Neural progenitor cell (in vitro differentiated cells): ENCODE data around the gene MTCL1. TPM values are rescaled to one million over a fixed set of nuclear protein-coding genes. Genes with fewer than 3 reads are reported as not detected.

Experiments used
- DNase-seq: peaks from one replicate; pipeline ENCODE4 v3.0.0-alpha.2; 2016; ENCODE audit warnings: low spot score
- H2AFZ ChIP-seq: fragments of 200-600 bp; sonication (generic); replicated peaks from 2 replicates; pipeline ENCODE4 v1.6.1; 2016; ENCODE audit warnings: antibody characterized with exemption
- H3F3A ChIP-seq: fragments of 200-600 bp; sonication (generic); 2 replicates; pipeline ENCODE4 v1.6.1; 2016; ENCODE audit warnings: antibody characterized with exemption, low read depth
- H3K27ac ChIP-seq: fragments of 200-600 bp; sonication (generic); 2 replicates; pipeline ENCODE4 v1.5.1; 2016; ENCODE audit warnings: mild to moderate bottlenecking
- H3K27me3 ChIP-seq: fragments of 200-600 bp; sonication (generic); 2 replicates; pipeline ENCODE4 v1.6.1; 2016; ENCODE audit warnings: mild to moderate bottlenecking, moderate library complexity
- H3K36me3 ChIP-seq: fragments of 200-600 bp; sonication (generic); 2 replicates; pipeline ENCODE4 v1.5.1; 2016
- H3K4me1 ChIP-seq: fragments of 200-600 bp; sonication (generic); 2 replicates; pipeline ENCODE4 v1.6.1; 2016; ENCODE audit warnings: mixed run types
- H3K4me2 ChIP-seq: fragments of 200-600 bp; sonication (generic); 2 replicates; pipeline ENCODE4 v1.6.1; 2016
- H3K4me3 ChIP-seq: fragments of 200-600 bp; sonication (generic); 2 replicates; pipeline ENCODE4 v1.5.1; 2016
- H3K79me2 ChIP-seq: fragments of 200-600 bp; sonication (generic); 2 replicates; pipeline ENCODE4 v1.6.1; 2016; ENCODE audit warnings: low read depth
- H3K9ac ChIP-seq: fragments of 200-600 bp; sonication (generic); 2 replicates; pipeline ENCODE4 v1.6.1; 2016
- H3K9me3 ChIP-seq: fragments of 200-600 bp; sonication (generic); 2 replicates; pipeline ENCODE4 v1.5.1; 2016; ENCODE audit warnings: low read depth
- H4K20me1 ChIP-seq: fragments of 200-600 bp; sonication (generic); 2 replicates; pipeline ENCODE4 v1.6.1; 2016; ENCODE audit warnings: low read depth
- H3K27ac Mint-ChIP-seq: 3 replicates; pipeline ENCODE4 v1.8.0; 2021; ENCODE audit warnings: mixed read lengths
- H3K27me3 Mint-ChIP-seq: 2 replicates; pipeline ENCODE4 v1.8.0; 2022; ENCODE audit warnings: low read depth, mild to moderate bottlenecking, inconsistent platforms, moderate library complexity, mixed read lengths; ENCODE audit not compliant: insufficient read depth
- H3K36me3 Mint-ChIP-seq: 3 replicates; pipeline ENCODE4 v1.8.0; 2021; ENCODE audit warnings: mixed read lengths
- H3K4me1 Mint-ChIP-seq: 3 replicates; pipeline ENCODE4 v1.8.0; 2021; ENCODE audit warnings: mixed read lengths
- H3K4me3 Mint-ChIP-seq: 3 replicates; pipeline ENCODE4 v1.8.0; 2021; ENCODE audit warnings: mild to moderate bottlenecking, moderate library complexity, mixed read lengths
- H3K9me3 Mint-ChIP-seq: 3 replicates; pipeline ENCODE4 v1.8.0; 2020; ENCODE audit warnings: mixed read lengths
- CTCF ChIP-seq: fragments of 200-600 bp; sonication (generic); IDR thresholded peaks from 2 replicates; pipeline ENCODE4 v1.5.1; 2017; ENCODE audit warnings: antibody characterized with exemption, mild to moderate bottlenecking
- EZH2 ChIP-seq: fragments of 200-600 bp; sonication (generic); IDR thresholded peaks from 2 replicates; pipeline ENCODE4 v1.6.1; 2017; ENCODE audit warnings: antibody characterized with exemption, mild to moderate bottlenecking, moderate library complexity
- EZH2phosphoT487 ChIP-seq: fragments of 200-600 bp; sonication (generic); IDR thresholded peaks from 2 replicates; pipeline ENCODE4 v1.6.1; 2017; ENCODE audit warnings: antibody characterized with exemption
- total RNA-seq: library from RNA; depleted of rRNA; stranded (reverse); fragments of >200 nt; gene quantifications from 2 replicates; pipeline ENCODE4 v1.2.3, GENCODE V29; 2015; ENCODE audit warnings: low replicate concordance

The MTCL1 gene
- total RNA-seq, 1 donor from 2014 or later = 36.9 TPM

GRCh38 chr18:8726963-8727705 is 21.8 kb downstream of the MTCL1 start:
- no peaks in the 10 kb centered on the region for H3K9me3 ChIP-seq
- no peaks in the 10 kb centered on the region for H3K9me3 Mint-ChIP-seq

GRCh38 chr18:8730080-8730827 is 24.9 kb downstream of the MTCL1 start:
- Histone ChIP-seq H3K27me3 (no peaks in the 10 kb centered on the region), H3K9me3 (no peaks in the 10 kb centered on the region), H4K20me1 (peaks cover 23% of the 10 kb centered on the region), H3K79me2 (peaks cover 83% of the 10 kb centered on the region), H3F3A (no peaks in the 10 kb centered on the region), H3K36me3 (peaks cover 4% of the 10 kb centered on the region), H3K27ac (no peak overlapping the region), H3K4me2 (no peak overlapping the region), H3K4me1 (peaks cover 6% of the 10 kb centered on the region), H3K4me3 (no peak overlapping the region), H2AFZ (no peak overlapping the region), H3K9ac (no peak overlapping the region)
- Mint-ChIP-seq H3K27ac (no peak overlapping the region), H3K27me3 (peaks cover 2% of the 10 kb centered on the region), H3K9me3 (no peaks in the 10 kb centered on the region), H3K4me3 (no peak overlapping the region), H3K36me3 (peaks cover 21% of the 10 kb centered on the region), H3K4me1 (peaks cover 13% of the 10 kb centered on the region)
- no peak for TF ChIP-seq EZH2
- no peak for TF ChIP-seq EZH2phosphoT487
- TF ChIP-seq CTCF = no peak
- DNase-seq = no peak

More at GRCh38 chr18:8726963-8727705, 21.8 kb downstream of the MTCL1 start:
- DNase-seq = no peak
- H3K27ac ChIP-seq = no peak overlapping the region
- H3K27ac Mint-ChIP-seq = no peak overlapping the region
- no peak overlapping the region for H3K9ac ChIP-seq
- peaks cover 6% of the 10 kb centered on the region for H3F3A ChIP-seq
- H4K20me1 ChIP-seq = no peaks in the 10 kb centered on the region
- H3K4me1 ChIP-seq = peaks cover 10% of the 10 kb centered on the region
- peaks cover 7% of the 10 kb centered on the region for H3K4me1 Mint-ChIP-seq
- H3K36me3 ChIP-seq = peaks cover 4% of the 10 kb centered on the region
- peaks cover 92% of the 10 kb centered on the region for H3K79me2 ChIP-seq
- no peak overlapping the region for H3K4me3 Mint-ChIP-seq
- H2AFZ ChIP-seq = no peak overlapping the region
- TF ChIP-seq EZH2 = no peak
- TF ChIP-seq EZH2phosphoT487 = no peak
- no peak for TF ChIP-seq CTCF
- peaks cover 26% of the 10 kb centered on the region for H3K36me3 Mint-ChIP-seq
- no peak overlapping the region for H3K4me2 ChIP-seq
- H3K27me3 ChIP-seq = no peaks in the 10 kb centered on the region
- no peak overlapping the region for H3K4me3 ChIP-seq
- no peaks in the 10 kb centered on the region for H3K27me3 Mint-ChIP-seq

GRCh38 chr18:8732442-8733360 is 27.3 kb downstream of the MTCL1 start:
- peaks cover 18% of the 10 kb centered on the region for H3K4me1 Mint-ChIP-seq
- Histone ChIP-seq H2AFZ (no peak overlapping the region), H3K4me1 (peaks cover 10% of the 10 kb centered on the region), H4K20me1 (peaks cover 33% of the 10 kb centered on the region), H3K27me3 (no peaks in the 10 kb centered on the region), H3K36me3 (no peaks in the 10 kb centered on the region), H3K4me2 (no peak overlapping the region), H3K9me3 (no peaks in the 10 kb centered on the region), H3K79me2 (peaks cover 72% of the 10 kb centered on the region), H3K4me3 (no peak overlapping the region), H3F3A (no peaks in the 10 kb centered on the region), H3K9ac (no peak overlapping the region), H3K27ac (no peak overlapping the region)
- H3K27me3 Mint-ChIP-seq = peaks cover 3% of the 10 kb centered on the region
- no peaks in the 10 kb centered on the region for H3K9me3 Mint-ChIP-seq
- no peak overlapping the region for H3K27ac Mint-ChIP-seq
- no peak for DNase-seq
- H3K4me3 Mint-ChIP-seq = no peak overlapping the region
- H3K36me3 Mint-ChIP-seq = peaks cover 14% of the 10 kb centered on the region
- no peak for TF ChIP-seq CTCF
- TF ChIP-seq EZH2phosphoT487 = no peak
- TF ChIP-seq EZH2 = no peak
